ENCODE results near the gene DNAH11.

DNA sequence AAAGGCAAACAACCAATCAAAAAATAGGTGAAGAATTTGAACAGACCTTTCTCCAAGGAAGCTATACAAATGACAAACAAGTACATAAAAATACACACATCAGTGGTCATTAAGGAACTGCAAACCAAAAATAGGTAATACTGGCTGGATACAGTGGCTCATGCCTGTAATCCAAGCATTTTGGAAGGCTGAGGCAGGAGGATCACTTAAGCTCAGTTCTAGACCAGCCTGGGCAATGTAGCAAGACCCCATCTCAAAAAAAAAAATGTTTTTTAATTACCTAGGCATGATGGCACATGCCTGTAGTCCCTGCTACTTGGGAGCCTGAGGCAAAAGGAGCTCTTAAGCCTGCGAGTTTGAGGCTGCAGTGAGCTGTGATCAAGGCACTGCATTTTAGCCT, 383.6 kb downstream of the DNAH11 start:
- TF ChIP-seq, protein P1, sequence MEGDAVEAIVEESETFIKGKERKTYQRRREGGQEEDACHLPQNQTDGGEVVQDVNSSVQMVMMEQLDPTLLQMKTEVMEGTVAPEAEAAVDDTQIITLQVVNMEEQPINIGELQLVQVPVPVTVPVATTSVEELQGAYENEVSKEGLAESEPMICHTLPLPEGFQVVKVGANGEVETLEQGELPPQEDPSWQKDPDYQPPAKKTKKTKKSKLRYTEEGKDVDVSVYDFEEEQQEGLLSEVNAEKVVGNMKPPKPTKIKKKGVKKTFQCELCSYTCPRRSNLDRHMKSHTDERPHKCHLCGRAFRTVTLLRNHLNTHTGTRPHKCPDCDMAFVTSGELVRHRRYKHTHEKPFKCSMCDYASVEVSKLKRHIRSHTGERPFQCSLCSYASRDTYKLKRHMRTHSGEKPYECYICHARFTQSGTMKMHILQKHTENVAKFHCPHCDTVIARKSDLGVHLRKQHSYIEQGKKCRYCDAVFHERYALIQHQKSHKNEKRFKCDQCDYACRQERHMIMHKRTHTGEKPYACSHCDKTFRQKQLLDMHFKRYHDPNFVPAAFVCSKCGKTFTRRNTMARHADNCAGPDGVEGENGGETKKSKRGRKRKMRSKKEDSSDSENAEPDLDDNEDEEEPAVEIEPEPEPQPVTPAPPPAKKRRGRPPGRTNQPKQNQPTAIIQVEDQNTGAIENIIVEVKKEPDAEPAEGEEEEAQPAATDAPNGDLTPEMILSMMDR (IDR thresholded peaks at IDR 0.05) = no peak
- no peak for TF ChIP-seq POLR2A (IDR thresholded peaks at IDR 0.05)
